Transverse colon (tissue), 4 donors: Measurements from ENCODE around the gene NECAB2. TPM values are rescaled to one million over a fixed set of nuclear protein-coding genes. Genes with fewer than 3 reads are reported as not detected.

ENCODE experiments used
- DNase-seq: peaks from one replicate; pipeline ENCODE4 v3.0.0-alpha.2; 2019
- H3K27ac ChIP-seq, 4 donors: fragments of 200-600 bp; sonication (generic); 2 replicates each; pipeline ENCODE4 v1.5.1; 2016 to 2018; ENCODE audit warnings: inconsistent platforms in 4 of 4
- H3K27me3 ChIP-seq: fragments of 200-600 bp; sonication (generic); 2 replicates; pipeline ENCODE4 v1.5.1; 2017; ENCODE audit warnings: inconsistent platforms
- H3K36me3 ChIP-seq, 4 donors: fragments of 200-600 bp; sonication (generic); 2 replicates each; pipeline ENCODE4 v1.5.1; 2017 to 2019; ENCODE audit warnings: inconsistent platforms in 4 of 4
- H3K4me1 ChIP-seq, 4 donors: fragments of 200-600 bp; sonication (generic); 2 replicates each; pipeline ENCODE4 v1.5.1; 2017 to 2020; ENCODE audit warnings: inconsistent platforms in 4 of 4
- H3K4me3 ChIP-seq, 4 donors: fragments of 200-600 bp; sonication (generic); 1 replicate in 1 of 4; 2 replicates in 3 of 4; pipeline versions ENCODE4 v1.5.1 to v1.6.1; 2017 to 2019; ENCODE audit warnings: inconsistent platforms in 4 of 4
- H3K9me3 ChIP-seq, 2 donors: fragments of 200-600 bp; sonication (generic); 2 replicates each; pipeline ENCODE4 v1.5.1; 2017 to 2019; ENCODE audit warnings: inconsistent platforms in 2 of 2
- EP300 ChIP-seq: sonication (generic); formaldehyde crosslinking; IDR thresholded peaks from one replicate; pipeline ENCODE4 v1.6.1; 2017; ENCODE audit warnings: antibody characterized with exemption, low read depth
- POLR2A ChIP-seq: fragments of 450-650 bp; IDR thresholded peaks from one replicate; pipeline ENCODE4 v1.6.1; 2016; ENCODE audit warnings: antibody characterized with exemption, mild to moderate bottlenecking, moderate library complexity
- POLR2AphosphoS5 ChIP-seq, 3 donors: sonication (generic); formaldehyde crosslinking; IDR thresholded peaks; one replicate each; pipeline ENCODE4 v1.6.1; 2016; ENCODE audit warnings: antibody characterized with exemption in 3 of 3
- WGBS, 2 donors: methylation state at CpG; one replicate each; pipeline ENCODE4 v1.1.5; 2018; ENCODE audit warnings: low coverage in 1 of 2; 5-methylcytosine and 5-hydroxymethylcytosine counted together
- in situ Hi-C, 4 donors: fragments of 200-750 bp; cut with MboI; loops; one replicate each; pipeline versions ENCODE4 v1.15.0 to v1.15.1; 2017; ENCODE audit warnings: low sequenced_read_pairs in 3 of 4, low pct_ligation_motif_present in 1 of 4, low pct_unique_long_range_greater_than_20kb in 1 of 4
- intact Hi-C: fragments of 100-400 bp; cut with DNase I; formaldehyde crosslinking; loops from one replicate; pipeline ENCODE4 v1.15.1; 2023; ENCODE audit warnings: low total_unique reads
- total RNA-seq, 4 donors: library from RNA; depleted of rRNA; stranded (reverse); fragments of >200 nt; gene quantifications; one replicate each; pipeline ENCODE4 v1.1.0, GENCODE V29; 2016
- TF ChIP-seq, protein P1 (sequence below), 5 experiments: fragments of 200-600 bp in 3 of 5; fragments of 450-650 bp in 2 of 5; sonication (generic) in 3 of 5; IDR thresholded peaks; 1 replicate in 2 of 5; 2 replicates in 3 of 5; pipeline ENCODE4 v1.5.1; 2016 to 2017; ENCODE audit warnings: antibody characterized with exemption in 5 of 5, inconsistent platforms in 3 of 5, mild to moderate bottlenecking in 2 of 5, moderate library complexity in 1 of 5

NECAB2 gene
- total RNA-seq, 4 donors from 2014 or later, result 0.41 TPM; not detected in 3

DNA sequence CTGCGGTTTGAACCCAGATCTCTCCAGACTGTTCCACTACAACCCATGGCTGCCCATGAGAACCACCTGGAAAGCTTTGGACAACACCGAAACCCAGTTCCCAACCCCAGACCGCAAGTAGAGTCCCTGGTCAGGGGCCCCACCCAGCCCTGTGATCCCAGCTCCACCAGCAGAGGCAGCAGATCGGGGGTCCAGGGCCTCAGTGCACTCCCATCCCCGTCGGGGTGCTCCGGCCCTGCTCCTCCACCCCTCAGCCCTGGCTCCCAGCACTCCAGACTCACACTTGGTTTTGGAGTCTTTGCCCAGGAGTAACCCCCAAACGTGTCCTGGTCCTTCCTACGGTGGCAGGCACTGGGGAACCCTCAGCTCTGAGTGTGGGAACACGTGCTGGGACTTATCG, 35.7 kb upstream of the NECAB2 start:
- DNase-seq, result no peak
- WGBS, 2 donors, result 94% methylated on average over 9 of the region's 11 CpGs; no CpG with 5 or more reads in 1 of the 2 donors
- intact Hi-C loops (no loop called here), in situ Hi-C loops (no loop called here)
- Histone ChIP-seq H3K27me3 (no peaks in the 10 kb centered on the region), H3K9me3 (no peaks in the 10 kb centered on the region), H3K36me3 (no peaks in the 10 kb centered on the region), H3K27ac (no peak overlapping the region), H3K4me1 (peaks cover 0 to under 1% (median 0%) of the 10 kb centered on the region in 4 donors), H3K4me3 (no peak overlapping the region)
- TF ChIP-seq, protein P1, sequence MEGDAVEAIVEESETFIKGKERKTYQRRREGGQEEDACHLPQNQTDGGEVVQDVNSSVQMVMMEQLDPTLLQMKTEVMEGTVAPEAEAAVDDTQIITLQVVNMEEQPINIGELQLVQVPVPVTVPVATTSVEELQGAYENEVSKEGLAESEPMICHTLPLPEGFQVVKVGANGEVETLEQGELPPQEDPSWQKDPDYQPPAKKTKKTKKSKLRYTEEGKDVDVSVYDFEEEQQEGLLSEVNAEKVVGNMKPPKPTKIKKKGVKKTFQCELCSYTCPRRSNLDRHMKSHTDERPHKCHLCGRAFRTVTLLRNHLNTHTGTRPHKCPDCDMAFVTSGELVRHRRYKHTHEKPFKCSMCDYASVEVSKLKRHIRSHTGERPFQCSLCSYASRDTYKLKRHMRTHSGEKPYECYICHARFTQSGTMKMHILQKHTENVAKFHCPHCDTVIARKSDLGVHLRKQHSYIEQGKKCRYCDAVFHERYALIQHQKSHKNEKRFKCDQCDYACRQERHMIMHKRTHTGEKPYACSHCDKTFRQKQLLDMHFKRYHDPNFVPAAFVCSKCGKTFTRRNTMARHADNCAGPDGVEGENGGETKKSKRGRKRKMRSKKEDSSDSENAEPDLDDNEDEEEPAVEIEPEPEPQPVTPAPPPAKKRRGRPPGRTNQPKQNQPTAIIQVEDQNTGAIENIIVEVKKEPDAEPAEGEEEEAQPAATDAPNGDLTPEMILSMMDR (IDR thresholded peaks at IDR 0.05), result no peak
- TF ChIP-seq POLR2AphosphoS5 (IDR thresholded peaks at IDR 0.05), result no peak
- TF ChIP-seq EP300, result no peak
- no peak for TF ChIP-seq POLR2A

DNA sequence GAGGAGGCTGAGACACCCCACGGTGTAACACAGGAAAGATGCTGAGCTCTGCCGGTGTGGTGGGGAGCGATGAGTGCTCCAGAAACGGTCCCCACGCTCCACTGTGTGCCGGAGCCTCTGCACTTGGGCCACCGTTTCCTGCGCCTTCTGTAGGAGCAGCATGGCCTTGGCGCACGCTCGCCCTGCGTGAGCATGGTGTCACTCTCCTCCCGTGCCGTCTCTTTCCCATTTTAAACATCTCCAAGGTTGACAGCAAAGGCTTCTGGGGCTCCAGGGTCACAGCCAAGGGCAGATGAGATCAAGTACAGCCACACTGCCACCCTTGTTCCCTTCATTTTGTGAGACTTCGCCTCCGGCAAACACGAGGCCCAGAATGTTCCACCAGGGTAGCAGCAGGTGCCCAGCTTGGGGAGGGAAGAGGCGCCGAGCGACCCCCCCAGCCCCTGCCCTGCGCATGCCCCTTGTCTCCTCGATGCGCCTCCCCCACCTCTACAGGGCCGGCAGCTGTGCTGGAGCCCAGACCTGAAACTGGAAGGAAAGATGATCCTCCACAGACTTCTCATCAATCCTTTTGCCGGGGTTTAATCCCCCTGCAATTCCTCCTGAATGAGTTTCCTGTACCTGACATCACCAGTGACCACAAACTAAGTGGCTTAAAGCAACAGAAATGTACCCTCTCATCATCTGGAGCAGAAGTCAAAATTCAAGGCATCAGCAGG, 34.9 kb upstream of the NECAB2 start:
- intact Hi-C loops, result no loop called here
- TF ChIP-seq POLR2A (no peak), EP300 (no peak), POLR2AphosphoS5 (IDR thresholded peaks at IDR 0.05) (no peak)
- TF ChIP-seq, protein P1 (IDR thresholded peaks at IDR 0.05), result no peak
- Histone ChIP-seq H3K27ac (no peak overlapping the region), H3K9me3 (no peaks in the 10 kb centered on the region), H3K4me3 (no peak overlapping the region), H3K27me3 (no peaks in the 10 kb centered on the region), H3K36me3 (no peaks in the 10 kb centered on the region), H3K4me1 (no peaks in the 10 kb centered on the region)
- in situ Hi-C loops, result no loop called here
- WGBS, 2 donors, result 20 to 85% methylated on average over 1 to 22 of the region's 25 CpGs
- DNase-seq, result no peak

DNA sequence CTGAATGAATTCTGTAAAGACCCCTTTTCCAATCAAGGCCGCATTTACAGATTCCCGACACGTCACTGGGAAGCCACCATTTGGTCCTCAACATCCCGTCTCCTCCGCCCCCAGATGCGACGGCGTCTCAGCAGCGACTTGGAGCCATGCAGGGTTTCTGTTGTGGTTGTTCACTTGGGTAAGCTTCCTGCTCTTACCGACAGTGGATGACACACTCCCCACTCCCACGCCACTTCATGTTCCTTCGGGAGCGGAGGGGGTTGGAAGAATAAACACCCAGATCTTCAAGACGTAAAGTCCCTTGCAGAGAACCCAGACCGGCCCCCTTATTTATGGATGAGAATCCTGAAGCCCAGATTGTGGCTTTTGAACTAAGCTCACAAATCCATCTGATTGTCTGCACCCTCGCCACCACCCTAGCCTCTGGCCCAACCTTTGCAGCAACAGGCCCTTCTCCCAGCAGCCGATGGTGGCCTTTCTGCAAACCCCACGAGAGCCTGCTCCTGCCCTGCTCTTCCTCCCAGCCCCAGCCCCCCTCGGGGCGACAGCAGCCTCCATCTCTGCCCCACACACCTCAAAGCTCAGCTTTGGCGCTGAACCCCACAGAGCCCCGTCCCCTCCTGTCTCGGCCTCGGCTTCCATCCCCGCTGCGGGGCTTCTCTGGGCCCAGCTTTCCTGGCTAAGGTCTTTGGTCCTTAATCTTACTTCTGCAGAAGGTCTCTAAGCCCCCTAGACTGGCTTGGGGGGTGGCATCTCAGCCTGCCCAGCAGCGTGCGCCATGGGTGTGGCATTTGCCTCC, 34.0 kb upstream of the NECAB2 start:
- no peak overlapping the region for H3K4me3 ChIP-seq
- TF ChIP-seq EP300, result no peak
- TF ChIP-seq, protein P1 (IDR thresholded peaks at IDR 0.05), result no peak
- TF ChIP-seq POLR2A, result no peak
- TF ChIP-seq POLR2AphosphoS5 (IDR thresholded peaks at IDR 0.05), result no peak
- H3K9me3 ChIP-seq, result no peaks in the 10 kb centered on the region
- intact Hi-C loops (no loop called here), in situ Hi-C loops (no loop called here)
- H3K36me3 ChIP-seq, result no peaks in the 10 kb centered on the region
- no peaks in the 10 kb centered on the region for H3K27me3 ChIP-seq
- H3K4me1 ChIP-seq, result no peaks in the 10 kb centered on the region
- no peak overlapping the region for H3K27ac ChIP-seq
- WGBS, 2 donors, result 74 to 93% methylated on average over 5 to 28 of the region's 28 CpGs
- DNase-seq, result no peak

DNA sequence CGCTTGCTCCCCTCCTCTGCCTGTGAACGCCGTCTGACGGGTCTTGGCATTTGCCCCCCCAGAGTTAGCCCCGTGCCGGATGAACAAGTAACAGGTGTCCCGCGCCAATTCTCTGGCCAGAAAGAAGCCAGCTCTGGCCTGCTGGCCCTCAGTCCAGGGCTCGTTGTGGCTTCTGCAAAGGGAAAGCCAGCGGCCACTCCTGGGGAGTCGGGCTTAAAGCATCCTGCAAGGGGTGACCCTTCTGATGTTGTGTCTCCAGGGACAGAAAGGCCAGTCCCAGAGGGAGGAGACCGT, 33.4 kb upstream of the NECAB2 start:
- no peaks in the 10 kb centered on the region for H3K4me1 ChIP-seq
- in situ Hi-C loops (no loop called here), intact Hi-C loops (no loop called here)
- H3K36me3 ChIP-seq, result no peaks in the 10 kb centered on the region
- TF ChIP-seq, protein P1 (IDR thresholded peaks at IDR 0.05), result no peak
- TF ChIP-seq POLR2AphosphoS5 (IDR thresholded peaks at IDR 0.05), result no peak
- TF ChIP-seq POLR2A, result no peak
- no peaks in the 10 kb centered on the region for H3K9me3 ChIP-seq
- no peak for DNase-seq
- no peak overlapping the region for H3K27ac ChIP-seq
- WGBS, 2 donors, result 77% methylated on average over 12 of the region's 12 CpGs; no CpG with 5 or more reads in 1 of the 2 donors
- H3K4me3 ChIP-seq, result no peak overlapping the region
- no peaks in the 10 kb centered on the region for H3K27me3 ChIP-seq
